HepG2 (cell line): ENCODE data around the gene APOLD1. TPM values are rescaled to one million over a fixed set of nuclear protein-coding genes. Genes with fewer than 3 reads are reported as not detected.

Experiments used
- ATM ChIP-seq: fragments of 450-650 bp; IDR thresholded peaks from 2 replicates; pipeline ENCODE4 v1.7.1; 2017; ENCODE audit warnings: mild to moderate bottlenecking, borderline replicate concordance
- HNRNPL ChIP-seq: fragments of 200-400 bp; formaldehyde crosslinking; IDR thresholded peaks from 2 replicates; pipeline ENCODE4 v1.6.1; 2017; ENCODE audit warnings: mild to moderate bottlenecking, low read depth, low read length
- IKZF1 ChIP-seq: fragments of 450-650 bp; IDR thresholded peaks from 2 replicates; pipeline ENCODE4 v1.7.1; 2016
- KMT2B ChIP-seq: IDR thresholded peaks from 2 replicates; pipeline ENCODE4 v1.6.1; 2016; ENCODE audit warnings: missing genetic modification reagents, missing compliant biosample characterization
- MBD4 ChIP-seq: IDR thresholded peaks from 2 replicates; pipeline ENCODE4 v1.6.1; 2012; ENCODE audit warnings: low read length, inconsistent platforms, borderline replicate concordance
- MTA3 ChIP-seq: sonication (generic); formaldehyde crosslinking; IDR thresholded peaks from 2 replicates; pipeline ENCODE4 v1.4.0; 2020; ENCODE audit warnings: missing genetic modification reagents
- SRF ChIP-seq: IDR thresholded peaks from 2 replicates; pipeline ENCODE4 v1.6.1; 2011; ENCODE audit warnings: mild to moderate bottlenecking, low read depth, low read length, moderate library complexity
- SUZ12 ChIP-seq: fragments of 150-350 bp; IDR thresholded peaks from 2 replicates; pipeline ENCODE4 v1.6.1; 2014; ENCODE audit warnings: low read depth, low read length
- TOPORS ChIP-seq: sonication (generic); formaldehyde crosslinking; IDR thresholded peaks from 2 replicates; pipeline ENCODE4 v1.8.0; 2023; ENCODE audit warnings: mild to moderate bottlenecking, missing genetic modification reagents
- ZBTB10 ChIP-seq: sonication (generic); formaldehyde crosslinking; IDR thresholded peaks from 2 replicates; pipeline ENCODE4 v1.4.0; 2020; ENCODE audit warnings: missing genetic modification reagents, borderline replicate concordance
- ZBTB20 ChIP-seq: sonication (generic); formaldehyde crosslinking; IDR thresholded peaks from 2 replicates; pipeline ENCODE4 v1.8.1; 2023; ENCODE audit warnings: missing genetic modification reagents, low read depth, mild to moderate bottlenecking, borderline replicate concordance
- ZFP41 ChIP-seq: sonication (generic); formaldehyde crosslinking; IDR thresholded peaks from 2 replicates; pipeline ENCODE4 v1.4.0; 2020; ENCODE audit warnings: mild to moderate bottlenecking, missing genetic modification reagents, borderline replicate concordance
- ZNF10 ChIP-seq: sonication (generic); formaldehyde crosslinking; IDR thresholded peaks from 2 replicates; pipeline ENCODE4 v1.4.0; 2020; ENCODE audit warnings: mild to moderate bottlenecking, low read depth, missing genetic modification reagents, borderline replicate concordance
- ZNF121 ChIP-seq: sonication (generic); formaldehyde crosslinking; IDR thresholded peaks from 2 replicates; pipeline ENCODE4 v1.5.0; 2020; ENCODE audit warnings: mild to moderate bottlenecking, missing genetic modification reagents
- ZNF232 ChIP-seq: sonication (generic); formaldehyde crosslinking; IDR thresholded peaks from 2 replicates; pipeline ENCODE4 v1.4.0; 2020; ENCODE audit warnings: missing genetic modification reagents, borderline replicate concordance
- ZNF260 ChIP-seq: sonication (generic); formaldehyde crosslinking; IDR thresholded peaks from 2 replicates; pipeline ENCODE4 v1.4.0; 2020; ENCODE audit warnings: missing genetic modification reagents, low read depth, mild to moderate bottlenecking, borderline replicate concordance
- ZNF292 ChIP-seq: sonication (generic); formaldehyde crosslinking; IDR thresholded peaks from 2 replicates; pipeline ENCODE4 v1.8.1; 2022; ENCODE audit warnings: mild to moderate bottlenecking, low read depth, missing genetic modification reagents, borderline replicate concordance
- ZNF367 ChIP-seq: sonication (generic); formaldehyde crosslinking; IDR thresholded peaks from 2 replicates; pipeline ENCODE4 v1.4.0; 2020; ENCODE audit warnings: missing genetic modification reagents, borderline replicate concordance
- ZNF430 ChIP-seq: sonication (generic); formaldehyde crosslinking; IDR thresholded peaks from 2 replicates; pipeline ENCODE4 v1.9.0; 2021; ENCODE audit warnings: mild to moderate bottlenecking, missing genetic modification reagents
- ZNF460 ChIP-seq: sonication (generic); formaldehyde crosslinking; IDR thresholded peaks from 2 replicates; pipeline ENCODE4 v1.5.1; 2020; ENCODE audit warnings: missing genetic modification reagents, mild to moderate bottlenecking, borderline replicate concordance
- ZNF558 ChIP-seq: sonication (generic); formaldehyde crosslinking; IDR thresholded peaks from 2 replicates; pipeline ENCODE4 v1.9.0; 2022; ENCODE audit warnings: mild to moderate bottlenecking, missing genetic modification reagents, borderline replicate concordance
- ZNF761 ChIP-seq: sonication (generic); formaldehyde crosslinking; conservative IDR thresholded peaks from 2 replicates; pipeline ENCODE4 v1.4.0; 2020; ENCODE audit warnings: mild to moderate bottlenecking, missing genetic modification reagents
- ZNF775 ChIP-seq: sonication (generic); formaldehyde crosslinking; IDR thresholded peaks from 2 replicates; pipeline ENCODE4 v1.4.0; 2020; ENCODE audit warnings: missing genetic modification reagents, mild to moderate bottlenecking, moderate library complexity, borderline replicate concordance
- ZNF781 ChIP-seq: sonication (generic); formaldehyde crosslinking; IDR thresholded peaks from 2 replicates; pipeline ENCODE4 v1.5.1; 2020; ENCODE audit warnings: borderline replicate concordance, mild to moderate bottlenecking, missing genetic modification reagents; ENCODE audit errors: not compliant biosample characterization
- ZNF879 ChIP-seq: sonication (generic); formaldehyde crosslinking; IDR thresholded peaks from 2 replicates; pipeline ENCODE4 v1.8.1; 2023; ENCODE audit warnings: missing genetic modification reagents
- polyA plus RNA-seq, 8 experiments: library from polyadenylated mRNA; depleted of rRNA in 3 of 8; stranded (reverse) in 7 of 8; unstranded in 1 of 8; fragments of >200 nt; fragmentation: Illumina TruSeq in 4 of 8; extraction: Trizol in 4 of 8; gene quantifications; 2 replicates each; pipeline versions ENCODE4 v1.2.1 to v1.2.3, GENCODE V29; 2011 to 2016; ENCODE audit warnings: low read depth in 4 of 8, missing spikeins in 1 of 8, mixed read lengths in 1 of 8; ENCODE audit not compliant: insufficient read depth in 1 of 8
- total RNA-seq, 5 experiments: library from RNA; depleted of rRNA; stranded (reverse); fragments of >200 nt; fragmentation: Illumina TruSeq; extraction: Trizol; gene quantifications; 2 replicates each; pipeline ENCODE4 v1.2.3, GENCODE V29; 2016; ENCODE audit warnings: low read depth in 1 of 5
- TF ChIP-seq, protein P1 (sequence below): sonication (generic); formaldehyde crosslinking; IDR thresholded peaks from 2 replicates; pipeline ENCODE4 v1.5.0; 2020; ENCODE audit warnings: mild to moderate bottlenecking, missing genetic modification reagents, borderline replicate concordance

The APOLD1 gene
- total and polyA plus RNA-seq, 2 of the 13 experiments (the other 11 are each of a cell fraction or from before 2014, with no cell fraction given): 0.20 to 0.84 TPM

DNA sequence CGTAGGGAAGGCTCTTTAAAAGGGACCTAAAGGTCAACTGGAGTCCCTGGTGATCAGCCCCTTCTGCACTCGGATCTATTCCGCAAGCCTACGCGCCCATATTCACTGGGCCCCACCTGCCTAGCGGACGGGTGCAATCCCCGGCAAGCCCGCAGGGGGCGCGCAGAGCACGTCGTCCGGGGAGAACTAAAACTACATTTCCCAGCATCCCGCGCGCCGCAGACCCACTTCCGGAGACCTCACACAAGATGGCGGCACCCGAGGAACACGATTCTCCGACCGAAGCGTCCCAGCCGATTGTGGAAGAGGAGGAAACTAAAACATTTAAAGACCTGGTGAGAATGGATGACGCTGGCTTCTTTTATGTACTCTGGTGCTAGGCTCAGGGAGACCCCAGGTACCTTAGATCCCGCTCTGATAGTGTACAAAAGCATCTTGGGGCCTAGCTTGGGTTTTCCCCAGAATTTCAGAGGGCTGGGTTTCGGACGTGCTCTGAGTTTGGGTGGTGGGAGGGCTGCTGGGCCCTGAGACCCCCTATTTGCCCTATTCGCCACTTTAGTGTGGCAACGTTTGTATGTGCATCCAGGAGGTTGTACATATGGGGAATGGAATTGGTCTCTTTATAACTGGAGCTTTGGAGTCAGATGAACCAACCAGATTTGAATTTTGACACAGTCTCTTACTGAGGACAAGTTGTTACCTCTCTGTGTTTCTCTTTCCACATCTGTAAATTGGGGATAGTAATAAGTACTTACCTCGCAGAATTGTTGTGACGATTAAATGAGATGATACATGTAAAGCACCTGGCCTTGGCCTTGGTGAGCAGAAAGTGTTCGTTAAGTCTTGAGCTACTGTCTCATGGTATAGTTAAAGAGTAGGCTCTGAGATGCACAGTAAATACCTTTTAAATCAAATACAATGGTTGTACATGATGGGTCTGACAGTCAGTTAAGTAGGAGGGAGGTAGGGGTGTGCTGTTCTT lies 28.0 kb downstream of the APOLD1 start, which contains the start of gene DDX47 (continued):
- TF ChIP-seq ZNF10 (CRISPR knock-in tag) (no peak), ZFP41 (CRISPR knock-in tag) (no peak), ZBTB20 (CRISPR knock-in tag) (no peak), SUZ12 (peak; percentile 83), ZNF232 (no peak; the same call in 1 of the 2 replicates), ZNF292 (no peak), ZNF775 (CRISPR knock-in tag) (no peak), TOPORS (no peak), ATM (no peak), ZNF761 (CRISPR knock-in tag) (peak; percentile 47; the same call in 1 of the 2 replicates), MTA3 (CRISPR knock-in tag) (no peak), MBD4 (no peak), ZNF558 (CRISPR knock-in tag) (peak; percentile 21; the same call in 1 of the 2 replicates), ZNF879 (CRISPR knock-in tag) (no peak), ZNF460 (no peak; the same call in 1 of the 2 replicates), ZNF367 (CRISPR knock-in tag) (no peak), IKZF1 (no peak), HNRNPL (0 out of 2 replicates have a peak, but pooled peaks have one; percentile 19), ZNF121 (CRISPR knock-in tag) (no peak), ZNF260 (CRISPR knock-in tag) (no peak), ZNF781 (CRISPR knock-in tag) (peak; percentile 63), ZBTB10 (CRISPR knock-in tag) (no peak), ZNF430 (CRISPR knock-in tag) (peak; percentile 40; the same call in 1 of the 2 replicates), SRF (no peak), KMT2B (peak; percentile 94)
- TF ChIP-seq, protein P1, sequence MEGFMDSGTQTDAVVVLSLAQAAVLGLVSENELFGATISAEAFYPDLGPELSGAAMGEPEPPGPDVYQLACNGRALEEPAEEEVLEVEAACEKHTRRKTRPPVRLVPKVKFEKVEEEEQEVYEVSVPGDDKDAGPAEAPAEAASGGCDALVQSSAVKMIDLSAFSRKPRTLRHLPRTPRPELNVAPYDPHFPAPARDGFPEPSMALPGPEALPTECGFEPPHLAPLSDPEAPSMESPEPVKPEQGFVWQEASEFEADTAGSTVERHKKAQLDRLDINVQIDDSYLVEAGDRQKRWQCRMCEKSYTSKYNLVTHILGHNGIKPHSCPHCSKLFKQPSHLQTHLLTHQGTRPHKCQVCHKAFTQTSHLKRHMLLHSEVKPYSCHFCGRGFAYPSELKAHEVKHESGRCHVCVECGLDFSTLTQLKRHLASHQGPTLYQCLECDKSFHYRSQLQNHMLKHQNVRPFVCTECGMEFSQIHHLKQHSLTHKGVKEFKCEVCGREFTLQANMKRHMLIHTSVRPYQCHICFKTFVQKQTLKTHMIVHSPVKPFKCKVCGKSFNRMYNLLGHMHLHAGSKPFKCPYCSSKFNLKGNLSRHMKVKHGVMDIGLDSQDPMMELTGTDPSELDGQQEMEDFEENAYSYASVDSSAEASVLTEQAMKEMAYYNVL: no peak
